Stimulated activated CD8-positive, alpha-beta memory T cell treated with anti-CD3 and anti-CD28 coated beads, Interleukin-15, amount 100 ng/mL, for 24 hours (primary cell): Measurements from ENCODE around the gene TCEAL3.
"Not testable (repeated sequence)": the region's sequence is repeated elsewhere in the genome, so short reads cannot be mapped to it uniquely, and the experiment has no call there.

Experiments used
- DNase-seq: peaks from one replicate; pipeline ENCODE4 v3.0.0-alpha.2; 2020; ENCODE audit warnings: low read depth

TCEAL3 gene

DNA sequence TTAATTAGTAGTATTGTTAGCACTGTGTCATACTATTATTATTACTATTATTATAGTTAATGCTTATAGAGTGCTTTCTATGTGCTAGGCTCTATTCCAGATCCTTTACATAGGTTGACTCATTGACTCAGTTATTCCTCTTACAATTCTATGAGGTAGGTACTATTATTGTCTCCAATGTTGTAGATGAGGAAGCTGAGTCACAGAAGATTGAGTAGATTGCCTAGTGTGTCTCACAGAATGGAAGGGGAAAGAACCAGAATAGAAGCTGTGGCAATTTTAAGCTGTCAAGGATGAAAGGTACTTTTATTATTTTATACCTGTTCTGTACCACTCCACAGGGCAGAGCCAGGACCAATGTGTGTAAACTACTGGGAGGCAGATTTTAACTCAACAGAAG lies 19.1 kb downstream of the TCEAL3 start:
- DNase-seq = no peak

DNA sequence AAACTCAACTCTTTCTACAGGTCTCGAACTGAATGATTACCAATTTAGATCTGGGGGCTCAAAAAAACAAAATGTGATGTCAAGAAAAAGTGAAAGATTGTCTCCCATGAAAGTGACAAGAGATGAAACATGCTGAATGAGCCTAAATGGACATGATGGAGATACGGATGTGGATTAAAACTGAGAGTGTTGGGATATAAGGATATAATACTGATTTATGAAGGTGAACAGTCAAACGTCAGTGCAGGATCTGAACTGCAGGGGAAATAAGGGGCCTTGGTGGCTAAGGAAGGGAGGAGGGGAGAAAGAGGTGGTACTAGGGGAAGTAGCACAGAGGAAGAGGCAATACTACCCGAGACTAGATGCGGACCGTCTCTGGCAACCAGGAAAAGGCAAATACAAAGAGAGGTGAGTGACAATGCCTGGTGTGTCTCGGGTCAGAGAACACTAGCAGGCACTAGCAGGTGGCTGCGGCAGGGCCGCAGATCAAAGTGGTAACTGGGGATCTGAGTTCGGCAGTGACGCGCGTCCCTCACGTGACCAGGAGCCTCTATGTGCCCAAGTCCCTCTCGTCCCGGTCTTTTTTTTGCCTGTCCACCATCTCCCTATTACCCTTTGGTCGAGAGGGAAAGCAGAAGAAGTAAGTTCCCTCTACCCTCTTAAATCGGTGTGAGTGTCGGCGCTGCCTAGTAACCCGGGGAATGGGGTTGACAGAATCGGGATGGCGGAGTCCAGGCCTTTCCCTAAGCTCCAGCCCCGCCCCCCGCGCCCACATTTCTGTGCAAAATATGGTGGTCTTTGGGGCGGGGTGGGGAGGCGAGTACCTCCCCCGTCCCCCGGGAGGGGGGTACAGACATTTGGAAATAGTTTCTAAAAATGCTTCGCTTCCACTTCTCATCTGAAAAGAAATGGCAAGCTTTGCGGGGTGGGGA lies 20.9 kb downstream of the TCEAL3 start, which contains the start of gene TCEAL1:
TSS of gene TCEAL1 (plus strand) at position 590 of the 932 bp plus-strand sequence. CDS start 942 bp downstream, outside the sequence.
- peak; percentile 3 for DNase-seq

- DNase-seq = no peak
These were observed 21.8 kb downstream of the TCEAL3 start for GRCh38 chrX:103629318-103630170.

DNA sequence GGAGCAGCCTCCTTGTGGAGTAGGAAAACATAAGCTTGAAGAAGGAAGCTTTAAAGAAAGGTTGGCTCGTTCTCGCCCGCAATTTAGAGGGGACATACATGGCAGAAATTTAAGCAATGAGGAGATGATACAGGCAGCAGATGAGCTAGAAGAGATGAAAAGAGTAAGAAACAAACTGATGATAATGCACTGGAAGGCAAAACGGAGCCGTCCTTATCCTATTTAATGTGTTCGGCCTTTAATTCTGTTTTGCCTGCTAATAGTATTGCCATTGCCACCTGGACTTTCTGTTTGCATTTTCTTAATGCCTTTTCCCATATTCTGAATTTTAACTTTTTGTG lies 22.4 kb downstream of the TCEAL3 start:
- no peak for DNase-seq

GRCh38 chrX:103631145-103631544 lies 23.4 kb downstream of the TCEAL3 start:
- DNase-seq = no peak

- no peak for DNase-seq
These were observed 27.7 kb downstream of the TCEAL3 start for GRCh38 chrX:103635436-103635835.

- no peak for DNase-seq
These were observed 30.0 kb downstream of the TCEAL3 start for GRCh38 chrX:103637604-103638338.

DNA sequence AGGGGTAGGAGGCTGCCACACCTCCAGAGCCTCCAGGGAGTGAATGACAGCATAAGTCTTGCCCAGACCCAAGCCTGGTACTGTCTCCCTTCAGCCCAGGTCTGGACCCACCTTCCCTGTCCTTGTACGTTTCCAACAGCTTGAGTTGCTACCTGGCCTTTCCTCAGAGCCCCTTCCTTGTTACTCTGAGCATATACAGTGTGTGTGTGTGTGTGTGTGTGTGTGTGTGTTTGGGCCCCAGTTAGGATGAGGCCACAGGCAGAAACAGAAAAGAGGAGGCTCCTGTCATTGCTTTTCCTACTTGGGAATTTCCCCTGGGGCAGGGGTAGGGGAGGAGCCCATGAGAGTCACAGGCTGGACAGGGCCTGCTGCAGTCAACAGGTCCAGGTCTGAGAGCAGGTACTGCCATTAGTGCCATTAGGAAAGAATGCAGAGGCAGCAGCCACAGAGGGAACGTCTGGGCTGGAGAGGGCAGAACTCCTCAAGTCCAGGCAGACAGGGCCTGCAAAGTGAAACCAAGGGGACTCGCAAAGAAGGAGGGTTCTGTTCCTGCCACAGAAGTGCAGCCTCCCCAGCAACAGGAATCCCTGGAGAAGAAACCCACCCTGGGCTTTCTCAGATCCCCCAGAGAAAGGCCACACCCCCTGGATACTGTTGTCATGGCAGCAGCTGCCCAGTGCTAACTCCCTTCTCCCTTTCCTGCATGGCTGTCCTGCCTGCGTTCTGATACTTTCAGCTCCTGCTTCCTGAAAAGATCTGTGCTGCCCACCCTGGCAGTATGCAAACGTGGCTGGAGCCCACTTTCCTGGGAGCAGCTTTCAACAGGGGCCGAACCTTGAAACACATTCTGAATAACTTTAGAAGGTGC lies 30.9 kb downstream of the TCEAL3 start:
- not testable (repeated sequence) for DNase-seq

DNA sequence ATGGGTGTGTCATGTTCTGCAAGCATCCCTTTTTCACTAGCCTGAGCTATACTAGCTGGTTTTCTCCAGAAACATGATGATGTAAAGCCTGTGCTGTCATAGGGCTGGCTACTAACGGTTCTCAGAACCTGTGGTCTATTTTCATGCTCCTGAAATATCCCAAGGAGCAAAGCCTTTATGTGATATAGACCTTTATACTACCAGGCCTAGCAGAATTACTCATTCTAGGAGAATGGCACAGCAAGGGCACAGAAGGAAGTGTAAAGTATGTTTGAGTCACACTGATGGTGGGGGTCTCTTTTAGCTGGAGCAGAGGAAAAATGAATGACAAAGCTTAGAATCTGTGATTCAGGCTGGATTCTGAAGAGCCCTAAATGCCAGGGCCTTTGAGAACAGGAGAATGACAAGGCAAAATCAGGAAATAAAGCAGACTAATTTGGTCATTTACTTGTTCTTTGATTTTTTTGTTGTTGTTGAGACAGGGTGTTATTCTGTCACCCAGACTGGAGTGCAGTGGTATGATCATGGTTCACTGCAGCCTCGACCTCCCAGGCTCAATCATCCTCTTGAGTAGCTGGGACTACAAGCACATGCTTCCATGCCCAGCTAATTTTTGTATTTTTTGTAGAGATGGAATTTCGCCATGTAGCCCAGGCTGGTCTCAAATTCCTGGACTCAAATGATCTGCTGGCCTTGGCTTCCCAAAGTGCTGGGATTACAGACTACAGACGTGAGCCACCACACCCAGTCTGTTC lies 32.8 kb downstream of the TCEAL3 start:
- DNase-seq = no peak

DNA sequence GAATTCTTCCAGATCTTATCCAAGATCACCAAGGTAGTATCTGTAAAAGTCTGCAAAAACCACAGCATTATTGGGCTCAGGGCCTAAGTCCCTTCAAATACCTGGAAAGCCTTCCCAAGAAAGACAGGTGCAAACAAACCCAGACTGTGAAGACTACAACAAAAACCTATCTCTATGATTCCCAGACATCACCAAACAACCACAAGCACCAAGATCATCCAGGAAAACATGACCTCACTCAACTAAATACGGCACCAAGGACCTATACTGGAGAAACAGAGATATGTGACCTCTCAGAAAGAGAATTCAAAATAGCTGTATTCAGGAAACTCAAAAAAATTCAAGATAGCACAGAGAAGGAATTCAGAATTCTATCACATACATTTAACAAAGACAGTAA lies 36.4 kb downstream of the TCEAL3 start:
- DNase-seq = no peak

DNA sequence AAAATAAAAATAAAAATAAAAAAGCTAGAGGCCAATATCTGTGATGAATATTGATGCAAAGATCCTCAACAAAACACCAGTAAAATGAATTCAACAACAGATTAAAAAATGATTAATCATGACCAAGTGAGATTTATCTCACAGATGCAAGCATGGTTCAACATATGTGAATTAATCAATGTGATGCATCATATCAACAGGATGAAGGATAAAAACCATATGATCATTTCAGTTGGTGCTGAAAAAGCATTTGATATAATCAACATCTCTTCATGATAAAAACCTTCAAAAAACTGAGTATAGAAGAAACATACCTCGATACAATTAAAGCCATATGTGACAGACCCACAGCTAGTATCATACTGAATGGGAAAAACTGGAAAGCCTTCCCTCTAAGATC lies 39.9 kb downstream of the TCEAL3 start:
- no peak for DNase-seq

DNA sequence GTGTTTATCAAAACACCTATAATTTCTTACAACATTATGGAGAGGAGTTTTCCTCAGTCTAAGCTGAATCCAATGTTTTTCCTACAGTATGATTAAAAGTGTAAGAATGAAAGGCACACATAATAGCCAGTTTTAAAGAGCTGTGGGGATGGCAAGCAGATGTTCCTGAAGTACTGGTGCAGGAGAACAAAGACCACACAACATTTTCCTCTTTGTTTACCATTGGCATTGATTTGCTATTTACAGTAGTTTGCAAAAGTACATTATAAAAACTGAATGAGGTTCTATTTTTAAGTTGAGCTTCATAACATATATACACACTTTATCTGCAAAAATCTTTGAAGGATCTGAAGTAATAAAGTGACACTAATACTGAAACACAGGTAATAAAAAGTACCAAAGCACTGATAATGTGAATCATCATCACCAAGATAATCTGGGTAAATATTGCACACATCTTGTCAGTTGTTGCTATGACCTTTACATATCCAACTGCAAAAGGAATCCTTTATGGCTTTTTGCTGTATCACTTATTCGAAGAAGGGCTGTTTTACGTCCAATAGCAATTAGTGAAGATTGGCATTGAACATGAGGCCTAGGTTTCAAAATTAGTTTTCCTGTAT lies 43.5 kb downstream of the TCEAL3 start:
- DNase-seq = no peak

DNA sequence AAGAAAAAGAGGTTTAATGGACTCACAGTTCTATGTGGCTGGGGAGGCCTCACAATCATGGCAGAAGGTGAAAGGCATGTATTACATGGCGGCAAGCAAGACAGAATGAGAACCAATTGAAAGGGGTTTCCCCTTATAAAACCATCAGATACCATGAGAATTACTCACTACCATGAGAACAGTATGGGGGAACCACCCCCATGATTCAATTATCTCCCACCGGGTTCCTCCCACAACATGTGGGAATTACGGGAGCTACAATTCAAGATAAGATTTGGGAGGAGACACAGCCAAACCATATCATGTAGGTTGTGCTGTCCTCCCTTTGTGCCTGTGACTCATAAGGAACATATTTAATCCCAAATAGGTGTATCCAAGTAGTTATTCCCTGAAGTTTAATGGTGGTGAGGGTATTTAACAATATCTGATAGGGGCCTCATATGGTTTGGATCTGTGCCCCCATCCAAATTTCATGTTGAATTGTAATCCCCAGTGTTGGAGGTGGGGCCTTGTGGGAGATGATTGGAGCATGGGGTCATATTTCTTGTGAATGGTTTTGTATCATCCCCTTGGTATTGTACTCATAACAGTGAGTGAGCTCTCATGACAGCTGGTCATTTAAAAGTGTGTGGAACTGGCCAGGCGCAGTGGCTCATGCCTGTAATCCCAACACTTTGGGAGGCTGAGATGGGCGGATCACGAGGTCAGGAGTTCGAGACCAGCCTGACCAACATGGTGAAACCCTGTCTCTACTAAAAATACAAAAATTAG lies 47.7 kb downstream of the TCEAL3 start:
- DNase-seq = not testable (repeated sequence)

DNA sequence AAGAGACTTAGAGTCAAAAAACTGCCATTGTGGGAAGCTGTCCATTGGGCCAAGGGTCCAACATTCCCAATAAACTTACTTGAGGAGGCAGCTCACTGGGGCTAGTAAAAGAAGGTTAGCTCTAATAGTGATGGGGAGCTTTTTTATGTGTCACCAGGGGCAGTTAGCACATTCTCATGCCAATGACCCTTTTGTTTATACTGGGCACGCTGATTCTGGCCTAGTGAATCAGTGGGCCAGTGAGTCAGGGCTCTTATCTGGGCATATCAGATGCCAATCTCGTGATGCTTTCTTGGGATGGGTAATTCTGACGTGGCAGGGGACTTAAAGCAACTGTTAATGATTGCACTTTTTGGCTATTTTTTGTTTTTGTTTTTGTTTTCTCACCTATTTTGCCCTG lies 48.9 kb downstream of the TCEAL3 start:
- no peak for DNase-seq

DNA sequence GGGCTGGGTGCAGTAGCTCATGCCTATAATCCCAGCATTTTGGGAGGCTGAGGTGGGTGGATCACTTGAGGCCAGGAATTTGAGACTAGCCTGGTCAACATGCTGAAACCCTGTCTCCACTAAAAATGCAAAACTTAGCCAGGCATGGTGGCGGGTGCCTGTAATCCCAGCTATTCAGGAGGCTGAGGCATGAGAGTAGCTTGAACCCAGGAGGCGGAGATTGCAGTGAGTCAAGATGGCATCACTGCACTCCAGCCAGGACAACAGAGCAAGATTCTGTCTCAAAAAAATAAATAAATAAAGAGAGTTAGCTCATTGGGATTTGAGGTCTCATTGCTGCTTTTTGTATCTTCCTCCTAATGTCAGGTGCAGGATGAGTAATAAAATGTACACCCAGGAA lies 49.3 kb downstream of the TCEAL3 start:
- not testable (repeated sequence) for DNase-seq

GRCh38 chrX:103658681-103659433 lies 51.1 kb downstream of the TCEAL3 start:
- DNase-seq = no peak

DNA sequence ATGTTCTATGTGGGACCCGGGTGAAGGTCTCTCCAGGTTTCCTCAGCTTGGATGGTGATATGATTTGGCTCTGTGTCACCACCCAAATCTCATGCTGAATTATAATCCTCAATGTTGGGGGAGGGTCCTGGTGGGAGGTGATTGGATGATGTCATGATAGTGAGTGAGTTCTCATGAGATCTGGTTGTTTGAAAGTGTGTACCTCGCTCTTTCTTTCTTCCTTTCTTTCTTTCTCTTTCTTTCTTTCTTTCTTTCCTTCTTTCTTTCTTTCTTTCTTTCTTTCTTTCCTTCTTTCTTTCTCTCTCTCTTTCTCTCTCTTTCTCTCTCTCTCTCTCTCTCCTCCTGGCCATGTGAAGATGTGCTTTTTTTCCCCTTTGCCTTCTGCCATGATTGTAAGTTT lies 51.7 kb downstream of the TCEAL3 start:
- not testable (repeated sequence) for DNase-seq
